Stimulated activated CD8-positive, alpha-beta memory T cell treated with anti-CD3 and anti-CD28 coated beads, Interleukin-4, amount 100 ng/mL, for 48 hours (primary cell): Measurements from ENCODE around the gene TTLL8.

Experiments used
- DNase-seq: peaks from one replicate; pipeline ENCODE4 v3.0.0-alpha.2; 2020

Gene TTLL8

DNA sequence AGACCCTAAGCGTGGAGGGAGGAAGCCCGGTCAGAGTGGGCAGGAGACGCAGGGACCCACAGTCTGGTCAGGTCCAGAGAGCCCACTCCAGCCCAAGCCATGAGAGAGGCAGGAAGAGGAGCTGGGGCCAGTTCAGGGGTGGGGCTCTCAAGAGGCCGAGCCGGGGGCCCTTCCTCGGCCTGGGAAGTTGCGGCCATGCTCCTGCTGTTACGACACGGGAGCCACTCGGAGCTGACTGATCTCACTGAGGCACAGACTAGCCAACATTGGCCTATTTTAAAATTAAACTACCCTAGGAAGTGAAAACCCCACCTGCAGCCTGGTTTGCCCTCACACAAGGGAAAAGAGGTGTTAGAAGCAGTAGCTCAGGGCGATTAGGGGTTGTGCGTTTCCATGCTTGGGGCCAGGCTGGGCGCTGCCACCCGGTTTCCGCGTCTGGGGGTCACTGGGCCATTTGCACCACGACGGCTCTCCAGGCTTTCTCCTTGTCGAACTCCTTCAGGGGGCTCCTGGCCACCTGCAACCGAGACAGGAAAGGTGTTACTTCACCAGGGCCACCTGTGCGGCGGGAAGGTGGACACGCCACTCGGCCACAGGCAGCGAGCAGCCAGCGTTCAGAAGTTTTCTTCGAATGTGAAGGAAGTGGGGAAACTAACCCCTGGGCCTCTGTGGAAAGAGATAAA is 3.2 kb upstream of the TTLL8 start:
- DNase-seq = no peak

DNA sequence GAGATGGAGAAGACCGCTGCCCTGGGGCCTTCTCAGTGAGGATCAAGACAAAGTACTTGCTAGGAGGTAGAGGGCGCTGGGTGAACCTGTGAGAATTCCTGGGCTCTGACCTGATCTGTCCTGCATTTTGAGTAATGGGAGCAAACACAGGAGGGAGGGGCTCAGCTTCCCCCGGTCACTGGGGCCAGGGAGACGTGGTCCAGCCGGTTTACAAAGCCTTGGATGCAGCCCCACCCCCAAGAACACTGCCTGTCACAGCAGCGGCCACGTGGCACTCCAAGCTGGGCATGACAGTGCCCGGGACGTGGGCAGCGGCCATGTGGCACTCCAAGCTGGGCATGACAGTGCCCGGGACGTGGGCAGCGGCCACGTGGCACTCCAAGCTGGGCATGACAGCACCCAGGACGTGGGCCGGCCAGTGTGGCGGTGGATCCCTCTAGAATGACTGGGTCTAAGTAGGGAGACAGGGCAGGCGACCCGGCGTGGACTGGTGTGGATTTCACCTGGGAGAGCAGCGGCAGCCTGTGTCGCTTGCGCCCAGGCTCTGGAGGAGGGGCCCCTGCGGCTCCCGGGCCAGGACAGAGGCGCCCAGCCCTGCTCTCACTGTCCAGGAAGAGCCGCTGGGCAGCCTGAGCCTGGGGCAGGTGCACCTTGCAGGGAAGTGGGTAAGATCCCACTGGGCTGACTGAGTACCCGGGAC is 2.5 kb upstream of the TTLL8 start:
- DNase-seq = no peak

DNA sequence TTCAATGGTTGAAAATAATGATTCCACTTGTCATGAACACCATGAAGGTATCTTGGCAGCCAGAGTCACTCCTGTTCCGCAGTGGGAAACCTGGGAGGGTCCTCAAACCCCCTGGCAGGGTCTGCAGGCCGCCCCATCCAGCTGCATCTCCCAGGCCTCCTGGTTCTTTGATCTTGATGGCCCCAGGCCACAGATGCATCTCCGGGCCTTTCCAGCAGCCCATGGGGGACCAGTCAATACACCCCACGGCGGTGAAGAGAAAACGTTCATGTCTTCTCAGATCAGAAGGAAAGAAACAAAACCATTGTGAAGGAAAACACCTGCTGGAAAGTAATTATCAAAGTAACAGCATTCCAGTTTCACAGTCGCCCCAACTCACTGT is 1.8 kb upstream of the TTLL8 start:
- DNase-seq = no peak

DNA sequence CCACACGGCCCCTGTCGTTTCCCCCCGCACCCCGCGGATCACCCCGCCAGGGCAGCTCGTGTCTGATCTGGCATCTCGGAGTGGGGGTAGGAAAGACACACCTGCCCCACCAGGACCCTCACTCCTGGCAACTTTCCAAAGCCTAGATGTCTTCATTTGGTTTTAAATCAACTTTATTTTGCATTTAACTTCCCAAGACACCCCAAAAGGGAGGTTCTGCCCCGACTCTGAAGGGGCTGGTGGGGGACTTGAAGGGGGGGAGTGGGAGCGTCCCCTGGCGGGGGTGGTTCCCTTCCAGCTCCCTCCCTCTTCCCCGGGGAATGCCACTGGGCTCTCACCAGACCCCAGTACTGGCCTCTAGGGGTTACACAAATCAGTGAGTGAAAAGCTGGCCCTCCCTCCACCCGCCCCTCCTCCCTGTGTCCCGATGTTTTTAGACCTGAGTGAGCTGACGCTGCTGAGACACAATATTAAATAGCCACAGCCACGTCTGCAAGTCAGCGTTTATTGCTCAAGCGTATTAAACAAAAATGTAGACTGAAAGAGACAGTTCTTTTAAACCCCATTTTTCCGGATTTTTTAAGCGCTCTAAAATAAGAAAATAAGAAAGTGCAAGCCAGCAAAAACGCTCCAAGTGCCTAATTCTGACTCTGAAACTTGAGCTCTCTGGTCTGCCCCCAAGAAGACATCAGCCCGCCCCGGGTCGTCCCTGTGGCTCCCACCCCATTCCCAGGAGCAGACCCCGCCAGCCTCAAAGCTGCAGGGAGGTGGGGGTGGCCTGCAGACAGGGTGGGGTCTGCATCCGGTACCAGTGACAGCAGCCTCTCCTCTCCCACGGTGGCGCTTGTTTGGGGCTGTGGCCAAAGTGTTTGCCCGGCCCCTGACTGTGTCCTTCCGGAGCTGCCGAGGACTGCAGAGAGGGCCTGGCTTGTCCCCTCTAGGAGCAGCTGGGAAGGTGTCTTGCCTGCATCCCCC is 1.1 kb upstream of the TTLL8 start:
- no peak for DNase-seq

DNA sequence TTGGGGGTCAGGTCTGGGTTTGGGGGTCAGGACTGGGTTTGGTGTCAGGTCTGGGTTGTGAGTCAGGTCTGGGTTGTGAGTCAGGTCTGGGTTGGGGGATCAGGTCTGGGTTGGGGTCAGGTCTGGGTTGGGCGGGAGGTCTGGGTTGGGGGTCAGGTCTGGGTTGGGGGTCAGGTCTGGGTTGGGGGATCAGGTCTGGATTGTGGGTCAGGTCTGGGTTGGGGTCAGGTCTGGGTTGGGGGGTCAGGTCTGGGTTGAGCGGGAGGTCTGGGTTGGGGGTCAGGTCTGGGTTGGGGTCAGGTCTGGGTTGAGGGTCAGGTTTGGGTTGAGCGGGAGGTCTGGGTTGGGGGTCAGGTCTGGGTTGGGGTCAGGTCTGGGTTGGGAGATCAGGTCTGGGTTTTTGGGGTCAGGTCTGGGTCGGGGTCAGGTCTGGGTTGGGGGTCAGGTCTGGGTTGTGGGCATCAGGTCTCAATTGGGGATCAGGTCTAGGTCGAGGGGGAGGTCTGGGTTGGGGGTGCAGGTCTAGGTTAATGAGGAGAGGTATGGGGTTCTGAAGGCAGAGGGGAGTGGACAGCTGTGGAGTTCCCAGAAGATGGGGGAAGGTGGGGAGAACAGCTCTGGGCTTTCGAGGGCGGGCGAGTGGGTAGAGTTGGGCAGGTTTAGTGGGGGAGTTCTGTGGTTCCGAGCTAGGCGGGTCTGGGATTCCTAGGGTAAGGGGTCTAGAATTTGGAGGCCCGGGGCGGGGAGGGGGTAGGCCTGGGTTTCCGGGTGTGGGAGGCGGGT is 629 bp downstream of the TTLL8 start:
- DNase-seq = no peak

DNA sequence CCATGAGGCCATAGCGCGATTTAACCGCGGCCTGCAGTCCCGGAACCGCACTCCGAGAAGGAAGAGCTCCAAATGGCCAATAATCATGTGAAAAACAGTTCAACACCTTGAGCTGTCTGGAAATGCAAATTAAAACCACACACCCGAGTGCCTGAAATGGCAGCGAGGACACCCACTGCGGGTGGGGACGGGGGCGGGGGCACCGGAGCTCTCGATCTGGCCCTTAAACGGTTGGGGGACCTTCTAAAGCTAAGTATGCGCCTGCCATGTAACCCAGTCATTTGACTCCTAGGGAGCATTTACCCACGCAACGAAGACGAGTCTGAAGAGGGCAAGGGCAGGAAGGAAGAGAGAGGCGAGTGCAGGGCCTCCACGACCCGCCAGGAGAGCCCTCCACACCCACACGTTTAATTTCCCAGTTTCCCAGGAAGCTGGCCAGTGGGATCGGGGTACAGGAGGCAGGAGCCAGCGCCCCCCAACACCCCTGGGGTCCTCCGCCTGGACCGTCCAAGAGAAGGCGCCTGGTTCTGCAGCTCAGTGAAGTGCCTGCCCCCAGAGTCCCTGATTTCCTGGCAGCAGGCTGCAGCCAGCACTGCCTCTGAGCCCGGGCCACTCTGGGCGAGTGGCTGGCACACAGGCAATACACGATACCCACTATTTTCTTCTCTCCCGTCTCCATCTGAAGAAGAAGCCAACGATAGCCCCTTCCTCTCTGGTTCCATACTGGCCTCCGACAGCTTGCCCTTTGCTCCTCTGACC is 1.7 kb downstream of the TTLL8 start:
- no peak for DNase-seq

DNA sequence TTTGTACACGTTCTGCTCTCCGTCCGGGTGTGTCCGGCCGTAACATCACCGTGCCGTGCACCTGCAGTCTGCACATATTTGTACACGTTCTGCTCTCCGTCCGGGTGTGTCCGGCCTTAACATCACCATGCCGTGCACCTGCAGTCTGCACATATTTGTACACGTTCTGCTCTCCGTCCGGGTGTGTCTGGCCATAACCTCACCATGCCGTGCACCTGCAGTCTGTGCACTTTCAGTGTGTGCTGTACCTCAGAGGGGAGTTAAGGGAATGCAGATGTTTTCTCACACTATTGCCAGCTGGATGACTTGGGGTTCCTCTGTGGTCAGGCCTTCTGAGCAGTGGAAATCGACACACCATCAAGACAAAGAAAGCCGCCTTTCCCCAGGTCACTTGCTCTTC is 4.2 kb downstream of the TTLL8 start:
- no peak for DNase-seq

DNA sequence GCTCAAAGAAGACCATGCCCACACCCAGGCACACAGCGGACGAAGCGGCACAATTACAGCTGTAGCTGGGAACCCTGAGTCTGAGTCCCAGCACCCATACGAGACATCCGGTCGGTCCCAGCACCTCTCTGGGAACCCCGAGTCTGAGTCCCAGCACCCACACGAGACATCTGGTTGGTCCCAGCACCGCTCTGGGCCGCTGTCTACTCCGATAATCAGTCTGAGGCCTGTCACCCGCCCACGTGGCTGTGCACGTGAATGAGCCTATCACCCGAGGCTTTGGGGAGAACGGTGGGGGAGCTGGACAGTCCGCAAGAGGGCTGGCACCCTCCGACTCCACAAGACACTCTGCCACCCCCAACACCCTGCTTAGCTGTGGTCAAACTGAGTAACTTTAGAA is 6.2 kb downstream of the TTLL8 start:
- no peak for DNase-seq

DNA sequence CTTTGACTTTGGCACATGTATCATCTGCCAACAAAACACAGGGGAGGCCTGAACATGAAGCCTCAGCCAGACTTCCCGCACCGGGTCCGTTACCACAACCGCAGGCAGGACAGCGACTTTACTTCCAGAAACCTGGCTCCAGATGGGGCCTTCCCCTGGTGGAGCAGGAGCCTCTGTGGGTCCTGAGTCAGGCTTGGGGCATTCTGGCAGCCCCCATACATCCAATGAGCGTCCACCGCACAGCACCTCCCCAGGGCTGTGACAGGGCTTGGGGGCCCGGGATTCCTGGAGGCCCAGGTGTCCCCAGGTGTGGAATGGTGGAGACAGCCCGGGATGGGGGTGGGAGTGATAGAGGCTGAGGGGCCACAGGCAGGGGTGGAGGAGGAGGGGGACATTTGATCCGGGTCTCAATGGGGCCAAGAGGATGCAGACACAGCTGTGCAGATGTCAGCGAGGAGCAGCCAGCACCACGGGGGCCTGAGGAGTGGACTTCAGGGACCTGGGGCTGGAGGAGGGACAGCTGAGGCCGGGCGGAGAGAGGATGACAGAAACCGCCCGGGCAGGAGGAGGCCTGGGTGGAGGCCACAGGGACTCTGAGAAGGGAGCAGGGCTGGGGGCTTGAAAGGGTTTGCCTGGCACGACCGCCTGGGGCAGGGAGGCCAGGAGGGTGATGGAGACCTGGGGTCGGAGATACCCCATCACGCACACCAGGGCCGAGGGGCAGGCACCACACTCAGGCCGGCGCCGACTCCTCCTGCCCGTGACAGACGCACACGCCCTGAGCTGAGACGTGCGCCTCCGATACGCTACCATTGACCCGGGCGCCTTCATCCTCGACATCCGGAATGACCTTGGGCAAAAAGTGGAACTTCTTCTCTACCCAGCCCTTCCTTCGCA is 8.6 kb downstream of the TTLL8 start:
- DNase-seq = no peak

DNA sequence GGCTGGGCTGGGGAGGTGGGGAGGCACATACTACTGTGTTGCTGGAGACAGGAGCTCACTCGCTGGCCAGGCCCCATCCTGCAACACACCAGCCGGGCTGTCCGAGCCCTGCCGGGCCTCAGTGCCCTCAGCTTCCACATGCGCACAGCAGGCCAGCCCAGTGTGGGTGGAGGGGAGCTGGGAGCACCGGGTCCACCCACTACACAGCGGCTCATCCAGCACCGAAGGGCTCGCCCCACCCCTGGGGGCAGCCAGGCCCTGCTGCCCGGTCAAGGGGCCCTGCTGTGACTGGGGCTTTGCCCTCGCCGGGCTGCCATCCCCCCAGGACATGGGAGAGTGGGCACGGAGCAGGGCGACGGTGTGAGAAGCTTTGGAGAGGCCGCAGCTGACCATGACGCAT is 9.3 kb downstream of the TTLL8 start:
- no peak for DNase-seq

DNA sequence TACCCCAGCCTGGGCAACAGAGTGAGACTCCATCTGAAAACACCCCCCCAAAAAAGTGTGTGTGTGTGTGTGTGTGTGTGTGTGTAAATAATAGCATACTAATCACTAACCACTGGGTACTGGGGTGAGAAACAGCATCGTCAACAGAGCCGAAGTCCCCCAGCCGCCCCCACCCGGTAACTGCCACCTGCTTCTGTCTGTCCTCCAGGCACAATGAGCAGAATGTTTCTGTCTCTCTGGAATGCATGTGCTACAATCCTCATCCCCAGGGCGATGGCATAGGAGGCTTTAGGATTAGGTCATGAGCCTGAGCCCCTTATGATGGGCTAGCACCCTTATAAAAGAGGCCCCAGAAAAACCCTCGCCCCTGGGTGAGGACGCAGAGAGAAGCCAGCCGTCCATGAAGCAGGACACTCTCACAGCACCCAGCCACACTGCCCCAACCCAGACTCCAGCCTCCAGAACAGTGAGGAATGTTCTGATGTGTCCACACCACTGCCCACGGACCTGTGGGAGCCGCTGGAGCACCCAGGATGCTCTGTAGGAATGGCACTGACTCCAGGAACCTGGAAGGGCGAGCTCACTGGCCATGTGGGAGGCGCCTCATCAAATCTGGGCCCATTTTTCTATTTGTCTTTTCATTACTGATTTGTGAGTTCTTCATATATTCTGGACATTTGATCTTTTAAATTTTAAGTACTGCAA is 9.9 kb downstream of the TTLL8 start:
- DNase-seq = no peak

DNA sequence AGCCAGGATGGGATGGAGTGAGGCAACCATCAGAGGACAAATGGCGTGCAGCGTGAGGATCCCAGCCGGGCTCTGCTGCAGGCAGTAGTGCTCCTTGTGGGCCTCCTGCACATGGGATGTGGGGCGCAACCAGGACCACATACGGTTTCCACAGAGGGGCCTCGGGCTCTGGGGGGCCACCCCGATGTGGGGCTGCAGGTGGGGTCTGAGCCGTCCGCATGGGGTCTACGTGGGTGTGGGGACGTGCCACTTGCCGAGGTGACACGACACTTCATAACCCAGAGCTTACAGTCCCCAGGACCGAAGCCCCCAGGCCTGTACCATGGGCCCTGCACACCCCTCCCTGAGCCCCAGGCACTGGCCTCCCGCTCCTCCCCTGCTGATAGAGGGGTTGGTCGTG is 10.8 kb downstream of the TTLL8 start:
- no peak for DNase-seq

DNA sequence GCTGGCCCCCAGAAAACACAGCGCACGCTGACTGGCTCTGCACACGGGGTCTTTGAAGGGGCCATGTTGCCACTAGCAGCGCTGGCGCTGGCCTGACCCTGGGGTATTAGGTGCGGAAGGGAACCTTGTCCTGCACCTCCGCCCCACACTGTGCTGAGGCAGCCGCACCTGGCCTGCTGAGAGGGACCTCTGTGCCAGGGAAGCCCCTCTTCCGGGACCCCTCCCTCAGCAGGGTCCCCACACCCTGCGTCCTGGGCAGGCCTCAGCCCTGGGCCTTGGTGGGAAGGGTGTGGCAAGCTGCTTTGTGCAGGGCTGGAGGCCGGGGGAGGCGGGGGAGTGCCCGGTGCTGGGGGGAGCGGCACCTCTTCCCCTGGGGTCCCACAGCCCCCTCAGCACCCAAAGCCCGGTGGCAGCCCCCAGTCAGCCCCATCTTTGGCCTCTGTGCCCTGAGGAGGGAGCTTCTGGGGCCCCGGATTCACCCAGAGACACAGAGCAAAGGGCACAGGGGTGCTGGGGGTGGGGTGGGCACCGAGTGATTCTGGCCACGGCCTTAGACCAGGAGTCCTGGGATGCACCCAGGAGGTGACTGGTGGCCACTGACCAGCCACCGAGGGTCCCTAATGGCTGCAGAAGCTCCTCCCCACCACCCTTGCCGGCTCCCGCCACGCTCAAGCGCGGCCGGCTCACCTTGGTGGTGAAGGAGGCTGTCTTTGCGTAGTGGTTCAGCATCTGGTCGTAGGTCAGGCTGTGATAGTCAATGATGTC is 11.4 kb downstream of the TTLL8 start:
- DNase-seq = no peak

DNA sequence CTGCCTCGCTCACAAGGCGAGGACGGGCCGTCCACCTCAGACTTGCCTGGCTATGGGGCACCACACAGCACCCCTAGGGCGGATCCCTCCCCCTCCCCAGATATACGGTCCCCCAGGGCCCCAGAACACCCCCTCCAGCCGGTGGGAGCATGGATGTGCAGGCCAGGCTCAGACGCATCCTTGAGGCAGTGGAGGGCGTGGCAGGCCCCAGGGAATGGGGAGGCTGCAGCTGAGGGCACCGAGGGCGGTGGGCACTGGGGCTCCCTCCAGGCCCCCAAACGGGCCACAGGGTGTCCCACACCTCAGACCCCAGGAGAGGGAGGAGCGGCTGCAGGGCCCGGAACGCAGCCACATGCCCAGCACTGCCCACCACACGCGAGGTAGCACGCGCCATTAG is 12.1 kb downstream of the TTLL8 start:
- no peak for DNase-seq

DNA sequence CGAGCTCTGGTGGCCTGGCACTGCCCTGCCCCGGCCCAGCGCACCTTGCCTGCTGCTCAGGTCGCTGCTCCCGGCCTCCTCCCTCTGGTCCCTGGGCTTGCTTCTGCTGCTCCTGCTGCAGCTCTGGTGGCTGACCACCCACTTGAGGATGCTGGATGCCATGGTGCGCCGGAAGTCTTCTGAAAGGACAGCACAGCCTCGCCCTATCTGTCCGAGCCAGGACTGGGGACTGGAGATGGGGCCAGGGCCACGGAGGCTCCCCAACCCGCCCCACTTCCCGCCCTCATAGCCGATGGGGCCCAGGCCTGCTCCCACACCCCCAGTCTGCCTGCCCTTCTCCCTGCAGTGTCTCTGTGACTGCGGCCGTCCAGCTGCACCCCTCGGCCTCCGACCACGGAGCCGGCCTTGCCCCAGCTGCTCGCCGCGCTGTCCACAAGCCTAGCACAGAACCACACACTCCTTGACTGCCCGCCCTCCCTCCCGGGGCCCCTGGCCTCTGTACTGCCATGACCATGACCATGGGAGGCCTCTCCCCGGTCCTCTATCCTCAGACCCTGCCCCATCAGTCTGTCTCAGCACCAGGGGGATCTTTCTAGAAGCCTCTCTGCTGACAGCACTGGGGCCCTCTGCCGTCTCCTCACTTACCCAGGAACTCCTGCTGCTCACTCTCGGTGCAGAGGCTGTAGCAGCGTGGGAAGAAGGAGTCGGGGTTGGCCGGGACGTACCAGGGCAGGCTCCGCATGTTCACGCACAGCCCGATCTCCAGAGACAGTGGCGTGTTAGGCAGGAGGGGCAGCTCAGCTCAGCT is 12.7 kb downstream of the TTLL8 start:
- no peak for DNase-seq

DNA sequence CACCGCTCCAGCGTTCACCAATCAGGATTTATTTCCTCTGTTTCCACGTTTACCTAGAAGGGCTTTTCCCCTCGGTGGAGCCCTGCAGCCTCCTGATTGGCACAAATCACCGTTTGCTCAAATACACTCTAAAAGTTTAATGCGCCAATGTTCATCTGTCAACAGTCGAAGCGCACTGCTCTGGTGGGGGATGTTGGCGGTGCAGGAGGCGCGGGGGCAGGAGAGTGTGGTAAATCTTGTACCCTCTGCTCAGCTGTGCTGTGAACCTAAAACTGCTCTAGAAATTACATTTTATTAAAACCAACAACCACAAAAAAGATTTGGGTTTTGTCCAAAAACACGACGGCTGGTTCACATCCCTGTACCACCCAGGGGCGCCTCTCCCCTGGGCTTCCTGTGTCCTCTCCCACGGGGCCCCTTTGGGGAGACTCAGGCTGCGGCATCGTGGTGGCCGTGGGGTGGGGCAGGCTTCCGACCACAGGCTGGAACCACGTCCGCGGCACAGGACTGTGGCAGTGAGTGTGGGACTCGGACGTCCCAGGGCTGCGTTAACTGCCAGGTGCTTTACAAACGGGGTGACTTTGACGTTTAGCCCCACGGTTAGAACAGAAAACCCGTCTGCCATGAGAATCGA is 13.5 kb downstream of the TTLL8 start:
- no peak for DNase-seq

DNA sequence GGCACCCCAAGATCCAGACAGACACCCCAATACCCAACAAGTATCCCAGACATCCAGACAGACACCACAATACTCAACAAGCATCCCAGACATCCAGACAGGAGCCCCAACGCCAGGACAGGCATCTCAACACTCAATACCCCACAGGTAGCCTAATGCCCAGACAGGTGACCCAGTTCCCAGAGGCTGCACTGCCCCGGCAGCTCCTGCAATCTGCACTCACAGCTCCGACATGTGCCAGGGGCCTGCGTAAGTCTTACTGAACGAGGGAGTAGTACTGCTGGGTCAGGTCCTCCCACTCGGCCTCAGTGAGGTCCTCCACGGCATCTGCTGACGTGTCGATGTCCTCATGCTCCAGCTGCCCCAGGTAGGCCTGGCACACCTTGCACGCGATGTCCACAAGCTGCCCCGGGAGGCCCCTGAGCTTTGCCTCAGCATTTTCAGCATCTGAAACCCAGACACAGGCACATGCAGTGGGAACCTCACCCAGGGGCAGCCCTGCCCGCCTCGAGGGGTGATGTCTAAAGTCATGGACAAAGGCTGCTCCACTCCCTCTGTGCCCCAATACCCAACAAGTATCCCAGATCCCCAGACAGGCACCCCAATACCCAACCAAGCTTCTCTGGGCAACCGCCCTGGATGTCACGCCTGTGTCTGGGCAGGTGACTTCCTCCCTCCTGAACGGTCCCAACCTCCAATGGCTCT is 16.6 kb downstream of the TTLL8 start:
- DNase-seq = no peak

DNA sequence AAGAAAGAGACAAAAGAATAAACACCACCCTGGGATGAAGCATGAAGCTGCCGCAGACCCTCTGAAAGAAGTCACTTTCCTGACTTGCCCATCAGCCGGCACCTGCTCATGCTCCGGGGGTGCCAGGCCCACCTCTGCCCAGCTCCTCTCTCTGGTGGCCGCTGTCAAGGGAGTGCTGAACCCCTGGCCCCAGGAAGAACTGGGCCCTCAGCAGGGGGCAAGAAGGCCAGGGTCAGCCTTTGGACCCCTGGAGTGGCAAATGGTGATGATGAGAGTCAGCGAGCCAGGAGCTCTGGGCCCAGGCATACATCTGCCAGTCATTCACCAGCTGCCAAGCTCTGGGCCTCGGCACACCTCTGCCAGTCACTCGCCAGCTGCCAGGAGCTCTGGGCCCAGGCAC is 17.4 kb downstream of the TTLL8 start:
- DNase-seq = no peak
